Measurements from ENCODE around the gene TCAP. TPM values are rescaled to one million over a fixed set of nuclear protein-coding genes. Genes with fewer than 3 reads are reported as not detected.

The TCAP gene
- total and polyA plus RNA-seq, 2 donors (not counting 1 experiment from before 2014, with no cell fraction given): 0.05 to 0.17 TPM

DNA sequence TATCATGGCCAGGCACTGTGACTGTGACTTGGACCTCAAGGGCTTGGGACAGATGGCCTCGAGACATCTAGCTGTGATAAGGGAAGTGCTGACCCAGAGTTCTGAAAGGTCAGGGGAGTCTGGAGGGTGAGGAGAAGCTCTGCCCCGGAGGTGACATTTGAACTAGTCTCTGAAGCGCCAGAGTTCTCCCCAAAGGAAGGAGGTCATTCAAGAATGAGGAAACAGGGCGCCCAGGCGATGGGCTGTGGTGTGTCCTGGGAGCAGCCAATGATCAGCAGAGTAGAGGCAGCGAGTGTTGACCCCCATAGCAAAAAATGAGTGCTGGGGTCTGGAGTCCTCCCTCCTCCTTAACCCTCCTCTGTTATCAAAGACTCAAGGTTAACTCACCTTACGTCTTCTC is 23.3 kb upstream of the TCAP start:
- no peak overlapping the region for H2AFZ ChIP-seq (ENCODE audit: low read length)
- peaks cover 28% of the 10 kb centered on the region for H3K79me2 ChIP-seq (ENCODE audit: control insufficient read depth, insufficient read depth, low read length)
- H3K27ac ChIP-seq (ENCODE audit: insufficient read depth, low read length): no peak overlapping the region
- H3K4me1 ChIP-seq (ENCODE audit: control insufficient read depth, extremely low read depth, insufficient read depth, low read length): peaks cover 16% of the 10 kb centered on the region
- no peak overlapping the region for H3K9ac ChIP-seq (ENCODE audit: insufficient read depth, low read length)
- H3K4me2 ChIP-seq (ENCODE audit: extremely low read depth, insufficient read depth, low read length): no peak overlapping the region
- no peaks in the 10 kb centered on the region for H3K9me3 ChIP-seq (ENCODE audit: control insufficient read depth, insufficient read depth, low read depth, low read length)
- peaks cover 1% of the 10 kb centered on the region for H4K20me1 ChIP-seq (ENCODE audit: control insufficient read depth, extremely low read depth, insufficient read depth, low read length)
- TF ChIP-seq, protein P1, sequence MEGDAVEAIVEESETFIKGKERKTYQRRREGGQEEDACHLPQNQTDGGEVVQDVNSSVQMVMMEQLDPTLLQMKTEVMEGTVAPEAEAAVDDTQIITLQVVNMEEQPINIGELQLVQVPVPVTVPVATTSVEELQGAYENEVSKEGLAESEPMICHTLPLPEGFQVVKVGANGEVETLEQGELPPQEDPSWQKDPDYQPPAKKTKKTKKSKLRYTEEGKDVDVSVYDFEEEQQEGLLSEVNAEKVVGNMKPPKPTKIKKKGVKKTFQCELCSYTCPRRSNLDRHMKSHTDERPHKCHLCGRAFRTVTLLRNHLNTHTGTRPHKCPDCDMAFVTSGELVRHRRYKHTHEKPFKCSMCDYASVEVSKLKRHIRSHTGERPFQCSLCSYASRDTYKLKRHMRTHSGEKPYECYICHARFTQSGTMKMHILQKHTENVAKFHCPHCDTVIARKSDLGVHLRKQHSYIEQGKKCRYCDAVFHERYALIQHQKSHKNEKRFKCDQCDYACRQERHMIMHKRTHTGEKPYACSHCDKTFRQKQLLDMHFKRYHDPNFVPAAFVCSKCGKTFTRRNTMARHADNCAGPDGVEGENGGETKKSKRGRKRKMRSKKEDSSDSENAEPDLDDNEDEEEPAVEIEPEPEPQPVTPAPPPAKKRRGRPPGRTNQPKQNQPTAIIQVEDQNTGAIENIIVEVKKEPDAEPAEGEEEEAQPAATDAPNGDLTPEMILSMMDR (conservative IDR thresholded peaks at IDR 0.05 in 1 of 2, IDR thresholded peaks at IDR 0.05 in 1 of 2; ENCODE audit: low read depth in 1 of 2, low read length in 2 of 2): no peak
- TF ChIP-seq EZH2 (IDR thresholded peaks at IDR 0.05; ENCODE audit: low read length, missing control alignments): no peak
- H3K36me3 ChIP-seq (ENCODE audit: control insufficient read depth, insufficient read depth, low read length): no peaks in the 10 kb centered on the region
- no peaks in the 10 kb centered on the region for H3K27me3 ChIP-seq (ENCODE audit: control insufficient read depth, insufficient read depth, low read length)
- no peak overlapping the region for H3K4me3 ChIP-seq (replicated peaks in 1 of 4; ENCODE audit: control extremely low read depth in 1 of 4, insufficient read depth in 1 of 4, low read depth in 3 of 4, low read length in 4 of 4)
- DNase-seq (ENCODE audit: low read depth in 2 of 2): no peak

- Histone ChIP-seq H3K79me2 (ENCODE audit: control insufficient read depth, insufficient read depth, low read length) (peaks cover 25% of the 10 kb centered on the region), H4K20me1 (ENCODE audit: control insufficient read depth, extremely low read depth, insufficient read depth, low read length) (peaks cover 1% of the 10 kb centered on the region), H3K9me3 (ENCODE audit: control insufficient read depth, insufficient read depth, low read depth, low read length) (no peaks in the 10 kb centered on the region), H3K27ac (ENCODE audit: insufficient read depth, low read length) (no peak overlapping the region), H3K36me3 (ENCODE audit: control insufficient read depth, insufficient read depth, low read length) (no peaks in the 10 kb centered on the region), H3K9ac (ENCODE audit: insufficient read depth, low read length) (no peak overlapping the region), H3K4me1 (ENCODE audit: control insufficient read depth, extremely low read depth, insufficient read depth, low read length) (peaks cover 16% of the 10 kb centered on the region), H3K27me3 (ENCODE audit: control insufficient read depth, insufficient read depth, low read length) (no peaks in the 10 kb centered on the region), H3K4me3 (replicated peaks in 1 of 4; ENCODE audit: control extremely low read depth in 1 of 4, insufficient read depth in 1 of 4, low read depth in 3 of 4, low read length in 4 of 4) (no peak overlapping the region), H2AFZ (ENCODE audit: low read length) (no peak overlapping the region), H3K4me2 (ENCODE audit: extremely low read depth, insufficient read depth, low read length) (no peak overlapping the region)
- TF ChIP-seq, protein P1 (conservative IDR thresholded peaks at IDR 0.05 in 1 of 2, IDR thresholded peaks at IDR 0.05 in 1 of 2; ENCODE audit: low read depth in 1 of 2, low read length in 2 of 2): no peak
- DNase-seq (ENCODE audit: low read depth in 2 of 2): no peak
Measured at GRCh38 chr17:39642291-39643074, 22.7 kb upstream of the TCAP start.

DNA sequence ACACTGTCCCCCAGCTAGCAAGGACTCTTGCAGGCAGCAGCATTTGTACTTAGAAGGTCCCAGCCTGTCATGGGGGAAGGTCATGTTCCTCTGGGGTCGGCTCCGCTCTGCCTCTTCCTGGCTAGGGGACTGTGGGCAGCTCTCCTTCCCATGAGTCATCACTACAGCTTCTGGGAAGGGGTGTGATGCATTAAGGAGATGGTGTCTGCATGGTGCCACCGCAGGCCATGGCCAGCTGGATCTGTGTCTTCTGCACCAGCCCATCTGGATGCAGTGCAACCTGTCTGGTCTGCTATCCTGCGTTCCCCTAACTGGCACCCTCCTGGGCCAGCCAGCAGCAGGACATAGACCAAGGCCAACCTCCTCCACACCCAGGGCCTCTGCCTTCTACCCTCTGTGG is 21.9 kb upstream of the TCAP start:
- Histone ChIP-seq H3K27me3 (ENCODE audit: control insufficient read depth, insufficient read depth, low read length) (no peaks in the 10 kb centered on the region), H3K9me3 (ENCODE audit: control insufficient read depth, insufficient read depth, low read depth, low read length) (no peaks in the 10 kb centered on the region), H3K4me3 (replicated peaks in 1 of 4; ENCODE audit: control extremely low read depth in 1 of 4, insufficient read depth in 1 of 4, low read depth in 3 of 4, low read length in 4 of 4) (no peak overlapping the region), H4K20me1 (ENCODE audit: control insufficient read depth, extremely low read depth, insufficient read depth, low read length) (peaks cover 1% of the 10 kb centered on the region), H3K79me2 (ENCODE audit: control insufficient read depth, insufficient read depth, low read length) (peaks cover 20% of the 10 kb centered on the region), H3K4me2 (ENCODE audit: extremely low read depth, insufficient read depth, low read length) (no peak overlapping the region), H3K4me1 (ENCODE audit: control insufficient read depth, extremely low read depth, insufficient read depth, low read length) (peaks cover 12% of the 10 kb centered on the region), H3K27ac (ENCODE audit: insufficient read depth, low read length) (no peak overlapping the region), H3K9ac (ENCODE audit: insufficient read depth, low read length) (no peak overlapping the region), H2AFZ (ENCODE audit: low read length) (no peak overlapping the region), H3K36me3 (ENCODE audit: control insufficient read depth, insufficient read depth, low read length) (no peaks in the 10 kb centered on the region)
- peak in 1 of 2 donors; percentile 57 for DNase-seq (ENCODE audit: low read depth in 2 of 2)
- TF ChIP-seq EZH2 (IDR thresholded peaks at IDR 0.05; ENCODE audit: low read length, missing control alignments): no peak
- TF ChIP-seq, protein P1 (conservative IDR thresholded peaks at IDR 0.05 in 1 of 2, IDR thresholded peaks at IDR 0.05 in 1 of 2; ENCODE audit: low read depth in 1 of 2, low read length in 2 of 2): no peak

Measured in fibroblast of lung (primary cell).